Measurements from ENCODE around the gene CSTA.
"Not testable (repeated sequence)": the region's sequence is repeated elsewhere in the genome, so short reads cannot be mapped to it uniquely, and the experiment has no call there.

CSTA gene

GRCh38 chr3:122318620-122319019 lies 6.4 kb upstream of the CSTA start:
- in situ Hi-C loops (cut with MboI; ENCODE audit: low sequenced_read_pairs), result no loop called here

GRCh38 chr3:122322095-122323075 lies 2.7 kb upstream of the CSTA start:
- in situ Hi-C loops (cut with MboI; ENCODE audit: low sequenced_read_pairs), result no loop called here

- in situ Hi-C loops (cut with MboI; ENCODE audit: low sequenced_read_pairs), result no loop called here
These were observed 721 bp downstream of the CSTA start for GRCh38 chr3:122325769-122326168.

GRCh38 chr3:122331886-122332285 lies 6.8 kb downstream of the CSTA start:
- in situ Hi-C loops (cut with MboI; ENCODE audit: low sequenced_read_pairs), result no loop called here

- in situ Hi-C loops (cut with MboI; ENCODE audit: low sequenced_read_pairs), result no loop called here
These were observed 7.5 kb downstream of the CSTA start for GRCh38 chr3:122332551-122332950.

GRCh38 chr3:122342803-122343202 lies 17.8 kb downstream of the CSTA start:
- in situ Hi-C loops (cut with MboI; ENCODE audit: low sequenced_read_pairs), result no loop called here

GRCh38 chr3:122343654-122344053 lies 18.6 kb downstream of the CSTA start:
- in situ Hi-C loops (cut with MboI; ENCODE audit: low sequenced_read_pairs), result no loop called here

- in situ Hi-C loops (cut with MboI; ENCODE audit: low sequenced_read_pairs), result no loop called here
These were observed 24.1 kb downstream of the CSTA start for GRCh38 chr3:122349171-122349570.

- in situ Hi-C loops (cut with MboI; ENCODE audit: low sequenced_read_pairs), result no loop called here
These were observed 25.9 kb downstream of the CSTA start for GRCh38 chr3:122350814-122351418.

GRCh38 chr3:122351612-122352011 lies 26.6 kb downstream of the CSTA start:
- in situ Hi-C loops (cut with MboI; ENCODE audit: low sequenced_read_pairs), result no loop called here

GRCh38 chr3:122353215-122353614 lies 28.2 kb downstream of the CSTA start:
- in situ Hi-C loops (cut with MboI; ENCODE audit: low sequenced_read_pairs), result no loop called here

- in situ Hi-C loops (cut with MboI; ENCODE audit: low sequenced_read_pairs), result no loop called here
These were observed 28.9 kb downstream of the CSTA start for GRCh38 chr3:122353893-122354401.

GRCh38 chr3:122355612-122356011 lies 30.6 kb downstream of the CSTA start:
- in situ Hi-C loops (cut with MboI; ENCODE audit: low sequenced_read_pairs), result no loop called here

- in situ Hi-C loops (cut with MboI; ENCODE audit: low sequenced_read_pairs), result no loop called here
These were observed 31.4 kb downstream of the CSTA start for GRCh38 chr3:122356402-122356801.

- in situ Hi-C loops (cut with MboI; ENCODE audit: low sequenced_read_pairs), result no loop called here
These were observed 33.0 kb downstream of the CSTA start for GRCh38 chr3:122357828-122358702.

- in situ Hi-C loops (cut with MboI; ENCODE audit: low sequenced_read_pairs), result no loop called here
These were observed 33.6 kb downstream of the CSTA start for GRCh38 chr3:122358703-122359032.

GRCh38 chr3:122362026-122362425 lies 37.0 kb downstream of the CSTA start:
- in situ Hi-C loops (cut with MboI; ENCODE audit: low sequenced_read_pairs), result no loop called here

- in situ Hi-C loops (cut with MboI; ENCODE audit: low sequenced_read_pairs), result no loop called here
These were observed 39.4 kb downstream of the CSTA start for GRCh38 chr3:122364490-122364889.

GRCh38 chr3:122365073-122365472 lies 40.0 kb downstream of the CSTA start:
- in situ Hi-C loops (cut with MboI; ENCODE audit: low sequenced_read_pairs), result no loop called here

- in situ Hi-C loops (cut with MboI; ENCODE audit: low sequenced_read_pairs), result not testable (repeated sequence)
These were observed 40.7 kb downstream of the CSTA start for GRCh38 chr3:122365582-122366378.

Data from HL-60/S4 treated with phorbol 12-myristate 13-acetate at 8.2 ng/mL for 4 days and 3 days (cell line).